DOHH2 (cell line): Measurements from ENCODE around the gene USP32.
"Not testable (repeated sequence)": the region's sequence is repeated elsewhere in the genome, so short reads cannot be mapped to it uniquely, and the experiment has no call there.

Source experiments
- H3F3A ChIP-seq: fragments of 200-600 bp; sonication (generic), shearing (Covaris generic); 2 replicates; pipeline ENCODE4 v1.6.0; 2016; ENCODE audit warnings: antibody characterized with exemption, mild to moderate bottlenecking; ENCODE audit not compliant: control insufficient read depth, insufficient read depth
- H3K27ac ChIP-seq: fragments of 200-600 bp; sonication (generic); 2 replicates; pipeline ENCODE4 v1.5.1; 2014; ENCODE audit warnings: low read depth, mild to moderate bottlenecking, low read length, moderate library complexity
- H3K27me3 ChIP-seq: fragments of 200-600 bp; sonication (generic); 2 replicates; pipeline ENCODE4 v1.6.1; 2014; ENCODE audit warnings: mild to moderate bottlenecking, low read length, mixed read lengths; ENCODE audit not compliant: control insufficient read depth
- H3K36me3 ChIP-seq: fragments of 200-600 bp; sonication (generic); 2 replicates; pipeline ENCODE4 v1.6.1; 2014; ENCODE audit warnings: mild to moderate bottlenecking, low read length, moderate library complexity, mixed read lengths; ENCODE audit not compliant: control insufficient read depth
- H3K4me1 ChIP-seq: fragments of 200-600 bp; sonication (generic); 2 replicates; pipeline ENCODE4 v1.6.1; 2014; ENCODE audit warnings: mild to moderate bottlenecking, low read length, mixed read lengths; ENCODE audit not compliant: control insufficient read depth
- H3K4me2 ChIP-seq: fragments of 200-600 bp; sonication (generic); 2 replicates; pipeline ENCODE4 v1.6.0; 2014; ENCODE audit warnings: mild to moderate bottlenecking, low read length, moderate library complexity
- H3K4me3 ChIP-seq: fragments of 200-600 bp; sonication (generic); 2 replicates; pipeline ENCODE4 v1.5.1; 2014; ENCODE audit warnings: mild to moderate bottlenecking, low read length, mixed read lengths
- H3K79me2 ChIP-seq: fragments of 200-600 bp; sonication (generic); 2 replicates; pipeline ENCODE4 v1.6.1; 2014; ENCODE audit warnings: mild to moderate bottlenecking, low read length, mixed read lengths; ENCODE audit not compliant: control insufficient read depth
- H3K9me2 ChIP-seq: fragments of 200-600 bp; sonication (generic); replicated peaks from 2 replicates; pipeline ENCODE4 v1.6.1; 2014; ENCODE audit warnings: mild to moderate bottlenecking, low read length, mixed read lengths; ENCODE audit not compliant: control insufficient read depth
- H3K9me3 ChIP-seq: fragments of 200-600 bp; sonication (generic); 2 replicates; pipeline ENCODE4 v1.6.1; 2014; ENCODE audit warnings: antibody characterized with exemption, low read length, mixed read lengths; ENCODE audit not compliant: control insufficient read depth, insufficient read depth
- H4K20me1 ChIP-seq: fragments of 200-600 bp; sonication (generic); 2 replicates; pipeline ENCODE4 v1.6.0; 2014; ENCODE audit warnings: low read depth, mild to moderate bottlenecking, antibody characterized with exemption, low read length, moderate library complexity; ENCODE audit not compliant: control insufficient read depth, insufficient read depth
- CTCF ChIP-seq: fragments of 200-600 bp; sonication (generic); IDR thresholded peaks from one replicate; pipeline ENCODE4 v1.5.1; 2014; ENCODE audit warnings: antibody characterized with exemption, mild to moderate bottlenecking, low read depth, low read length; ENCODE audit not compliant: poor library complexity, severe bottlenecking
- EZH2phosphoT487 ChIP-seq: fragments of 200-600 bp; sonication (generic); IDR thresholded peaks from 2 replicates; pipeline ENCODE4 v1.6.1; 2017; ENCODE audit warnings: borderline replicate concordance, mild to moderate bottlenecking, antibody characterized with exemption, low read length, moderate library complexity, mixed read lengths

The USP32 gene

GRCh38 chr17:60381958-60382357 lies 10.0 kb downstream of the USP32 start:
- Histone ChIP-seq H3K4me3 (no peak overlapping the region), H3K79me2 (peaks cover 37% of the 10 kb centered on the region), H3F3A (no peaks in the 10 kb centered on the region), H3K27me3 (no peaks in the 10 kb centered on the region), H3K9me3 (no peaks in the 10 kb centered on the region), H3K4me2 (no peak overlapping the region), H3K27ac (no peak overlapping the region), H3K36me3 (no peaks in the 10 kb centered on the region), H3K9me2 (no peaks in the 10 kb centered on the region), H3K4me1 (peaks cover 12% of the 10 kb centered on the region), H4K20me1 (no peaks in the 10 kb centered on the region)
- TF ChIP-seq EZH2phosphoT487, result no peak
- no peak for TF ChIP-seq CTCF

- H3F3A ChIP-seq, H3K4me2 ChIP-seq, H3K27me3 ChIP-seq, H3K9me2 ChIP-seq, H3K36me3 ChIP-seq, H4K20me1 ChIP-seq, H3K9me3 ChIP-seq, H3K4me3 ChIP-seq, H3K27ac ChIP-seq, H3K4me1 ChIP-seq: not testable (repeated sequence)
- H3K79me2 ChIP-seq, result peaks cover 12% of the 10 kb centered on the region
Measured at GRCh38 chr17:60379461-60379860, 12.5 kb downstream of the USP32 start.

- not testable (repeated sequence) for H4K20me1 ChIP-seq, H3K36me3 ChIP-seq, H3K4me3 ChIP-seq, H3K27me3 ChIP-seq, H3K4me1 ChIP-seq, H3F3A ChIP-seq, H3K9me2 ChIP-seq, H3K4me2 ChIP-seq, H3K27ac ChIP-seq, H3K79me2 ChIP-seq, H3K9me3 ChIP-seq
Measured at GRCh38 chr17:60378187-60378586, 13.7 kb downstream of the USP32 start.

- no peaks in the 10 kb centered on the region for H3K4me1 ChIP-seq
- H3K4me3 ChIP-seq, result no peak overlapping the region
- H3K4me2 ChIP-seq, result no peak overlapping the region
- no peaks in the 10 kb centered on the region for H3F3A ChIP-seq
- no peak overlapping the region for H3K27ac ChIP-seq
- H4K20me1 ChIP-seq, result no peaks in the 10 kb centered on the region
- no peak for TF ChIP-seq CTCF
- no peak for TF ChIP-seq EZH2phosphoT487
- no peaks in the 10 kb centered on the region for H3K27me3 ChIP-seq
- no peaks in the 10 kb centered on the region for H3K36me3 ChIP-seq
- H3K9me3 ChIP-seq, result no peaks in the 10 kb centered on the region
- peaks cover 1% of the 10 kb centered on the region; the same call in 1 of the 2 replicates for H3K79me2 ChIP-seq
- H3K9me2 ChIP-seq, result no peaks in the 10 kb centered on the region
Measured at GRCh38 chr17:60372790-60373483, 19.0 kb downstream of the USP32 start.
